ENCODE results near the gene TNNT3. TPM values are rescaled to one million over a fixed set of nuclear protein-coding genes. Genes with fewer than 3 reads are reported as not detected.
A peak's percentile ranks its signal among the peaks of the same experiment; 100 is the strongest.

The TNNT3 gene
- total RNA-seq, 2 donors from 2014 or later: 1.6 TPM; not detected in 1

DNA sequence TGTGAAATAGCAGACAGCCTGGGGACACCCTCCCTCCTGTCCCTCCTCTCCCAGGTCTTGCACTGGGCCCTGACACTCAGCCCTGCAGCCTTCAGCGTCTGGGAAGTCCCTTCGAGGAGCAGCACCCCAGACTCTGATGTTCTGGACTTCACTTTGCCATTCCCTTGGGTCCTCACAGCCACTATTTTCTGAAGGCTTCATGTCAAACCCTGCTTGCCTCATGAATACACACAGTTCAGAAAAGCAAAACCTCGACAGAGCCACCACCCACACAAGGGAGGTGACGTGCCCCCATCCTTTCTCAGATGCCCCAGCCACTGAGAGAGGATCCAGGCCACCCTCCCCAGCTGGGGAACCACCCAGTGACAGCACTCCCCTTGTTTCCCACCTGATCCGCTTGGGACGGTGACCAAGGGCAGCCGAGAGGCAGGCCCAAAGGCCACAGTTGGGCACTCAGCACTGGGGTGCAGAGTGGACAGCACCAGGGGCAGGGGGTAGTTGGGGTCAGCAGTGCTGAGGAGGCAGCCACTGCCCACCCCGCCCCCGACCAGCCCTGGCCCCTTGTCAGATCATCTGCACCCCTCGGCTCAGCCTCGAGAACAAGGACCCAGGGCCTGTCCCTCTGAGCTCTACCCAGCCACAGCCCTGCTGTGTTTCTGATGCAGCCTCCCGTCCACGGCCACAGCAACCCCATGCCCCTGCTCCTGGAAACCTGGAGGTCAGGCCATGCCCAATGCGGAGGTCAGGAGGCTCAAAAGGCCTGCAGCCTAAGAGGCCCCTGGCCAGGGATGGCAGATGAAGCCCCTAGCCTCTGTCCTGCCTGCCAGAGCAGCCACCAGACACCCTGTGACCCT lies 3.1 kb upstream of the TNNT3 start:
- TF ChIP-seq POLR2A (IDR thresholded peaks at IDR 0.05): no peak
- TF ChIP-seq, protein P1, sequence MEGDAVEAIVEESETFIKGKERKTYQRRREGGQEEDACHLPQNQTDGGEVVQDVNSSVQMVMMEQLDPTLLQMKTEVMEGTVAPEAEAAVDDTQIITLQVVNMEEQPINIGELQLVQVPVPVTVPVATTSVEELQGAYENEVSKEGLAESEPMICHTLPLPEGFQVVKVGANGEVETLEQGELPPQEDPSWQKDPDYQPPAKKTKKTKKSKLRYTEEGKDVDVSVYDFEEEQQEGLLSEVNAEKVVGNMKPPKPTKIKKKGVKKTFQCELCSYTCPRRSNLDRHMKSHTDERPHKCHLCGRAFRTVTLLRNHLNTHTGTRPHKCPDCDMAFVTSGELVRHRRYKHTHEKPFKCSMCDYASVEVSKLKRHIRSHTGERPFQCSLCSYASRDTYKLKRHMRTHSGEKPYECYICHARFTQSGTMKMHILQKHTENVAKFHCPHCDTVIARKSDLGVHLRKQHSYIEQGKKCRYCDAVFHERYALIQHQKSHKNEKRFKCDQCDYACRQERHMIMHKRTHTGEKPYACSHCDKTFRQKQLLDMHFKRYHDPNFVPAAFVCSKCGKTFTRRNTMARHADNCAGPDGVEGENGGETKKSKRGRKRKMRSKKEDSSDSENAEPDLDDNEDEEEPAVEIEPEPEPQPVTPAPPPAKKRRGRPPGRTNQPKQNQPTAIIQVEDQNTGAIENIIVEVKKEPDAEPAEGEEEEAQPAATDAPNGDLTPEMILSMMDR (IDR thresholded peaks at IDR 0.05): no peak
- Histone ChIP-seq H3K9me3 (no peaks in the 10 kb centered on the region), H3K27me3 (no peaks in the 10 kb centered on the region), H3K27ac (no peak overlapping the region), H3K4me3 (no peak overlapping the region), H3K36me3 (replicated peaks in 1 of 2; ENCODE audit: insufficient read depth in 1 of 2, low read depth in 2 of 2) (no peaks in the 10 kb centered on the region), H3K4me1 (no peaks in the 10 kb centered on the region)
- ATAC-seq (no peak), DNase-seq (no peak)
- 40 to 83% methylated on average over 2 to 14 of the region's 14 CpGs for WGBS, 2 donors
- intact Hi-C loops (cut with DNase I): loop anchor here (1.0 kb wide), 1 partner anchor 23 kb away; no protein-coding TSS in a partner anchor

- no peak for TF ChIP-seq POLR2A (IDR thresholded peaks at IDR 0.05)
- TF ChIP-seq, protein P1 (IDR thresholded peaks at IDR 0.05): no peak
- intact Hi-C loops (cut with DNase I): loop anchor here (1.0 kb wide), 1 partner anchor 24 kb away; no protein-coding TSS in a partner anchor
- Histone ChIP-seq H3K36me3 (replicated peaks in 1 of 2; ENCODE audit: insufficient read depth in 1 of 2, low read depth in 2 of 2) (no peaks in the 10 kb centered on the region), H3K9me3 (no peaks in the 10 kb centered on the region), H3K4me3 (no peak overlapping the region), H3K27me3 (no peaks in the 10 kb centered on the region), H3K27ac (no peak overlapping the region), H3K4me1 (no peaks in the 10 kb centered on the region)
- 59 to 74% methylated on average over 6 to 8 of the region's 8 CpGs for WGBS, 2 donors
- DNase-seq (no peak), ATAC-seq (no peak)
Observed at GRCh38 chr11:1916986-1917522, 2.4 kb upstream of the TNNT3 start.

DNA sequence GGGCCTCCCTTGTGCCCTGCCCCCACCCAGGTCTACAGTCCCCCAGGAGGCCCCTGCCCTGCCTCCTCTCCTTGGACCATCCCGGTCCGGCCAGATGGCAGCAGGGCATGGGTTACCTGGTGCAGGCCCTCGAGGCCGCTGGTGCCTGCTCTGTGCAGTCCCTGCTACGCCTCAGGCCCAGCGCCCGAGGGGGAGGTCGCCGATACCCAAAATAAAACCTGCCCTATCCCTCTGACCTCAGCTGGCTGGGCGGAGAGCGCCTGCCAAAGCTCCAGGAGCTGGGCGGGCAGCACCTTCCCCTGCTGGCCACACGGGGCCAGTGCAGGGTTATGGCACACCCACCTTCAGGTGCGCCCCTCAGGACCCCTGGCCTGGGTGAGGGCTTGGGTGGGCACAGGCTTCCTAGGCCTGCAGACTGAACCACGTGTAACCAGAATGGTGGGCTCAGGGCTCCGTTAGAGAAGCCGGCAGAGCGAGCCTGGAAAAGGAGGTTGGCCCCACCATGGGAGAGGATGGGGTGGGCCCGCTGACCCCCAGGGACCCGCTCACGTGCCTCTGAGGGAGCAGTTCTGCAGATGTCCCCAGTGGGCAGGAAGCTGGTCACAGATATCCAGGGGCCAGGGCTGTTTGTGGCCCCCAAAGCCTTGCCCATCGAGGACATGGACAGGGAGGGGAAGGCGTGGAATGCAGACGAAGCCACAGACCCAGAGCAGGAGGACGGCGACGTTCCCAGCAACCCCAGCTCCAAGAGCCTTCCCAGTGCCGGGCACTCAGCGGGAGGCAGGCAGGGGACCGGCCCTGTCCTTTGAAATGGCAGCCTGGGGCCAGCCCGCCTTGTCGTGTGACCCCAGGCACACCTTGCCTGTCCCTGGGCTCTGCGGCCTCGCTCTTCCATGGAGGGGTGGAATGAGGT lies 1.7 kb upstream of the TNNT3 start:
- TF ChIP-seq, protein P1 (IDR thresholded peaks at IDR 0.05): peak; percentile 46 to 72 (median 61)
- no peak for TF ChIP-seq POLR2A (IDR thresholded peaks at IDR 0.05)
- H3K27ac ChIP-seq: no peak overlapping the region
- peak; percentile 49 for ATAC-seq
- intact Hi-C loops (cut with DNase I): no loop called here
- no peaks in the 10 kb centered on the region for H3K36me3 ChIP-seq (replicated peaks in 1 of 2; ENCODE audit: insufficient read depth in 1 of 2, low read depth in 2 of 2)
- no peaks in the 10 kb centered on the region for H3K9me3 ChIP-seq
- H3K4me1 ChIP-seq: no peaks in the 10 kb centered on the region
- no peaks in the 10 kb centered on the region for H3K27me3 ChIP-seq
- H3K4me3 ChIP-seq: no peak overlapping the region
- peak in 1 of 4 donors; percentile 32 for DNase-seq
- 48 to 59% methylated on average over 6 to 34 of the region's 34 CpGs for WGBS, 2 donors

GRCh38 chr11:1918436-1919315 lies 827 bp upstream of the TNNT3 start:
- TF ChIP-seq, protein P1 (IDR thresholded peaks at IDR 0.05): peak in 3 of 7 experiments; percentile 21 to 23 (median 22)
- TF ChIP-seq POLR2A (IDR thresholded peaks at IDR 0.05): no peak
- 71 to 77% methylated on average over 5 to 25 of the region's 29 CpGs for WGBS, 2 donors
- DNase-seq (no peak), ATAC-seq (peak; percentile 13)
- H3K36me3 ChIP-seq (replicated peaks in 1 of 2; ENCODE audit: insufficient read depth in 1 of 2, low read depth in 2 of 2): no peaks in the 10 kb centered on the region
- intact Hi-C loops (cut with DNase I): no loop called here
- H3K9me3 ChIP-seq: no peaks in the 10 kb centered on the region
- H3K4me1 ChIP-seq: no peaks in the 10 kb centered on the region
- no peaks in the 10 kb centered on the region for H3K27me3 ChIP-seq
- H3K27ac ChIP-seq: no peak overlapping the region
- no peak overlapping the region for H3K4me3 ChIP-seq

Measured in body of pancreas (tissue), 4 donors.